Globus pallidus (tissue), 1 donor: ENCODE measurements around the gene CEP164.
"Not testable (repeated sequence)": the region's sequence is repeated elsewhere in the genome, so short reads cannot be mapped to it uniquely, and the experiment has no call there.

ENCODE experiments used
- DNase-seq: peaks from one replicate; pipeline ENCODE4 v3.0.0-alpha.2; 2015; ENCODE audit warnings: low spot score

CEP164 gene

GRCh38 chr11:117442049-117442868 is 114.6 kb downstream of the CEP164 start:
- no peak for DNase-seq

GRCh38 chr11:117442869-117443239 is 115.2 kb downstream of the CEP164 start:
- DNase-seq, result no peak

- peak; percentile 78 for DNase-seq
Observed at GRCh38 chr11:117443266-117444186, 115.9 kb downstream of the CEP164 start.

GRCh38 chr11:117444256-117444655 is 116.6 kb downstream of the CEP164 start:
- DNase-seq, result no peak

- DNase-seq, result no peak
Observed at GRCh38 chr11:117444711-117445658, 117.3 kb downstream of the CEP164 start.

- no peak for DNase-seq
Observed at GRCh38 chr11:117449111-117449693, 121.5 kb downstream of the CEP164 start.

GRCh38 chr11:117453886-117454563 is 126.4 kb downstream of the CEP164 start:
- DNase-seq, result no peak

GRCh38 chr11:117454564-117454917 is 126.9 kb downstream of the CEP164 start:
- DNase-seq, result no peak

- DNase-seq, result no peak
Observed at GRCh38 chr11:117456027-117456720, 128.5 kb downstream of the CEP164 start.

GRCh38 chr11:117456721-117457029 is 129.0 kb downstream of the CEP164 start:
- DNase-seq, result not testable (repeated sequence)

GRCh38 chr11:117457031-117457785 is 129.6 kb downstream of the CEP164 start:
- DNase-seq, result no peak

GRCh38 chr11:117457835-117458234 is 130.2 kb downstream of the CEP164 start:
- no peak for DNase-seq

GRCh38 chr11:117458275-117459122 is 130.8 kb downstream of the CEP164 start:
- DNase-seq, result no peak

- DNase-seq, result no peak
Observed at GRCh38 chr11:117459123-117459978, 131.7 kb downstream of the CEP164 start.

GRCh38 chr11:117459979-117460300 is 132.3 kb downstream of the CEP164 start:
- no peak for DNase-seq

- DNase-seq, result no peak
Observed at GRCh38 chr11:117461396-117462182, 133.9 kb downstream of the CEP164 start.

- no peak for DNase-seq
Observed at GRCh38 chr11:117462183-117462863, 134.7 kb downstream of the CEP164 start.
